GM19238 (cell line): ENCODE data around the gene MUSTN1.

ENCODE experiments used
- DNase-seq: peaks from one replicate; pipeline ENCODE4 v3.0.0; 2011; ENCODE audit warnings: low spot score; ENCODE audit not compliant: insufficient read length

Gene MUSTN1

GRCh38 chr3:52805270-52806039, 29.4 kb downstream of the MUSTN1 start:
- DNase-seq = no peak

GRCh38 chr3:52801839-52802238, 33.0 kb downstream of the MUSTN1 start:
- no peak for DNase-seq

GRCh38 chr3:52800079-52800478, 34.7 kb downstream of the MUSTN1 start:
- no peak for DNase-seq

GRCh38 chr3:52798978-52799476, 35.8 kb downstream of the MUSTN1 start:
- peak; percentile 51 for DNase-seq

- DNase-seq = no peak
These were observed 36.3 kb downstream of the MUSTN1 start for GRCh38 chr3:52798376-52798977.

GRCh38 chr3:52796411-52796810, 38.4 kb downstream of the MUSTN1 start:
- DNase-seq = no peak

GRCh38 chr3:52795298-52795900, 39.4 kb downstream of the MUSTN1 start:
- DNase-seq = no peak

- no peak for DNase-seq
These were observed 40.2 kb downstream of the MUSTN1 start, which contains the start of gene ITIH3 for GRCh38 chr3:52794612-52795099. Gene ITIH3, plus strand, starts transcription at chr3:52794796. Its CDS starts 8 bp downstream, at chr3:52794804.

- no peak for DNase-seq
These were observed 40.9 kb downstream of the MUSTN1 start for GRCh38 chr3:52793702-52794611.

- no peak for DNase-seq
These were observed 41.7 kb downstream of the MUSTN1 start for GRCh38 chr3:52792961-52793695.

- DNase-seq = no peak
These were observed 42.4 kb downstream of the MUSTN1 start for GRCh38 chr3:52792413-52792812.

- no peak for DNase-seq
These were observed 42.9 kb downstream of the MUSTN1 start for GRCh38 chr3:52791928-52792327.

GRCh38 chr3:52791366-52791765, 43.5 kb downstream of the MUSTN1 start:
- DNase-seq = no peak

- DNase-seq = no peak
These were observed 44.1 kb downstream of the MUSTN1 start for GRCh38 chr3:52790741-52791140.

GRCh38 chr3:52790337-52790736, 44.5 kb downstream of the MUSTN1 start:
- no peak for DNase-seq

GRCh38 chr3:52789746-52790040, 45.1 kb downstream of the MUSTN1 start:
- DNase-seq = no peak

- DNase-seq = no peak
These were observed 45.7 kb downstream of the MUSTN1 start for GRCh38 chr3:52788890-52789745.

GRCh38 chr3:52787672-52788625, 46.9 kb downstream of the MUSTN1 start:
- no peak for DNase-seq

- no peak for DNase-seq
These were observed 47.6 kb downstream of the MUSTN1 start for GRCh38 chr3:52787246-52787645.
